GM12878 (cell line): ENCODE data around the gene PRKCE. TPM values are rescaled to one million over a fixed set of nuclear protein-coding genes. Genes with fewer than 3 reads are reported as not detected.

Experiments used
- ATAC-seq: fragments of 200-7000 bp; cut with Tn5 transposase; 3 replicates; pipeline ENCODE4 v1.9.1; 2020; ENCODE audit warnings: mild to moderate bottlenecking, moderate library complexity
- BruUV-seq: library from RNA; stranded (reverse); fragments of 400-500 nt; replicated peaks from 2 replicates; lab custom pipeline; 2021; lab: Mats Ljungman, UMichigan
- CTCF ChIA-PET: fragments of 300-600 bp; sonication (Branson Sonifier 250); formaldehyde crosslinking; extraction: SDS; loops from one replicate; lab custom pipeline; 2021; ENCODE audit warnings: inconsistent platforms; lab: Yijun Ruan, JAX
- POLR2A ChIA-PET: fragments of 350-600 bp; formaldehyde crosslinking; extraction: SDS; loops from one replicate; lab custom pipeline; 2021; ENCODE audit warnings: inconsistent platforms; lab: Charles Lee
- RAD21 ChIA-PET: fragments of 300-600 bp; sonication (Branson Sonifier 250); formaldehyde crosslinking; loops from one replicate; lab custom pipeline; 2023; ENCODE audit warnings: antibody characterized with exemption; ENCODE audit not compliant: unreplicated experiment; lab: Charles Lee
- SMC1A ChIA-PET: fragments of 300-600 bp; sonication (Branson Sonifier 250); formaldehyde crosslinking; loops from one replicate; lab custom pipeline; 2023; ENCODE audit not compliant: unreplicated experiment, uncharacterized antibody; lab: Charles Lee
- DNase-seq: peaks from one replicate; pipeline ENCODE4 v3.0.0-alpha.2; 2011; ENCODE audit warnings: low read depth, low spot score
- FAIRE-seq: peaks from 3 replicates; lab custom pipeline; 2011; peaks lifted over from hg19 to GRCh38; lab: Jason Lieb, UNC
- H2AFZ ChIP-seq: 2 replicates; pipeline ENCODE4 v1.6.0; 2011; ENCODE audit warnings: low read depth, low read length, control low read depth; ENCODE audit not compliant: control insufficient read depth
- H3K27ac ChIP-seq: 2 replicates; pipeline ENCODE4 v1.5.1; 2011; ENCODE audit warnings: control low read depth; ENCODE audit not compliant: control insufficient read depth, insufficient read depth
- H3K27me3 ChIP-seq, 2 experiments: replicated peaks in 1 of 2; 2 replicates each; pipeline versions ENCODE4 v1.6.0 to v1.6.1; 2011; ENCODE audit warnings: low read length in 1 of 2; ENCODE audit not compliant: control insufficient read depth in 2 of 2, insufficient read depth in 2 of 2
- H3K36me3 ChIP-seq, 2 experiments: 2 replicates each; pipeline ENCODE4 v1.5.1; 2011; ENCODE audit warnings: low read length in 1 of 2; ENCODE audit not compliant: control insufficient read depth in 2 of 2, insufficient read depth in 2 of 2
- H3K4me1 ChIP-seq: 2 replicates; pipeline ENCODE4 v1.6.1; 2011; ENCODE audit warnings: mild to moderate bottlenecking, low read length, moderate library complexity, mixed read lengths; ENCODE audit not compliant: control insufficient read depth, insufficient read depth
- H3K4me2 ChIP-seq: 2 replicates; pipeline ENCODE4 v1.6.0; 2011; ENCODE audit warnings: control low read depth; ENCODE audit not compliant: control insufficient read depth, insufficient read depth
- H3K4me3 ChIP-seq: fragments of 200-600 bp; sonication (generic); 2 replicates; pipeline ENCODE4 v1.5.1; 2016
- H3K79me2 ChIP-seq: 2 replicates; pipeline ENCODE4 v1.6.0; 2011; ENCODE audit warnings: low read length; ENCODE audit not compliant: control insufficient read depth, insufficient read depth
- H3K9ac ChIP-seq: 2 replicates; pipeline ENCODE4 v1.8.0; 2011; ENCODE audit warnings: low read length, control low read depth, mixed read lengths; ENCODE audit not compliant: control insufficient read depth, insufficient read depth
- H3K9me3 ChIP-seq: replicated peaks from 3 replicates; pipeline ENCODE4 v1.5.1; 2011; ENCODE audit warnings: mild to moderate bottlenecking, low read length; ENCODE audit not compliant: control insufficient read depth, insufficient read depth
- H4K20me1 ChIP-seq: 2 replicates; pipeline ENCODE4 v1.6.0; 2011; ENCODE audit not compliant: control insufficient read depth, insufficient read depth
- BMI1 ChIP-seq: fragments of 450-650 bp; IDR thresholded peaks from 2 replicates; pipeline ENCODE4 v1.6.1; 2016; ENCODE audit warnings: mild to moderate bottlenecking, moderate library complexity, borderline replicate concordance
- CREB1 ChIP-seq: IDR thresholded peaks from 2 replicates; pipeline ENCODE4 v1.6.1; 2012; ENCODE audit warnings: low read depth, mild to moderate bottlenecking, inconsistent platforms
- ETV6 ChIP-seq, 2 experiments: fragments of 450-650 bp in 1 of 2; IDR thresholded peaks in 1 of 2; conservative IDR thresholded peaks in 1 of 2; 2 replicates each; pipeline ENCODE4 v1.6.1; 2014; ENCODE audit warnings: antibody characterized with exemption in 1 of 2, borderline replicate concordance in 1 of 2, low read depth in 1 of 2, mild to moderate bottlenecking in 1 of 2, moderate library complexity in 1 of 2
- KLF5 ChIP-seq: fragments of 450-650 bp; IDR thresholded peaks from 2 replicates; pipeline ENCODE4 v1.6.1; 2014; ENCODE audit warnings: mild to moderate bottlenecking; ENCODE audit not compliant: partially characterized antibody
- MEF2B ChIP-seq: fragments of 450-650 bp; IDR thresholded peaks from 2 replicates; pipeline ENCODE4 v1.6.1; 2018; ENCODE audit warnings: mild to moderate bottlenecking, moderate library complexity; ENCODE audit not compliant: partially characterized antibody, poor library complexity, severe bottlenecking
- NFXL1 ChIP-seq: fragments of 450-650 bp; IDR thresholded peaks from 2 replicates; pipeline ENCODE4 v1.6.1; 2017; ENCODE audit warnings: antibody characterized with exemption, mild to moderate bottlenecking, borderline replicate concordance
- NKRF ChIP-seq: fragments of 450-650 bp; conservative IDR thresholded peaks from 2 replicates; pipeline ENCODE4 v1.6.1; 2017; ENCODE audit warnings: mild to moderate bottlenecking, moderate library complexity
- PML ChIP-seq: IDR thresholded peaks from 2 replicates; pipeline ENCODE4 v1.6.1; 2012; ENCODE audit warnings: low read length, inconsistent platforms
- POU2F2 ChIP-seq: IDR thresholded peaks from 3 replicates; pipeline ENCODE4 v1.6.1; 2011; ENCODE audit warnings: low read depth, mild to moderate bottlenecking, low read length, borderline replicate concordance
- RELB ChIP-seq: fragments of 450-650 bp; IDR thresholded peaks from 2 replicates; pipeline ENCODE4 v1.6.1; 2017; ENCODE audit warnings: low read depth, mild to moderate bottlenecking, moderate library complexity
- SMAD1 ChIP-seq: fragments of 450-650 bp; IDR thresholded peaks from 2 replicates; pipeline ENCODE4 v1.6.1; 2018; ENCODE audit warnings: mild to moderate bottlenecking, low read depth; ENCODE audit not compliant: partially characterized antibody
- SMARCA5 ChIP-seq: fragments of 450-650 bp; IDR thresholded peaks from 2 replicates; pipeline ENCODE4 v1.6.1; 2017; ENCODE audit warnings: mild to moderate bottlenecking
- SMC3 ChIP-seq: IDR thresholded peaks from 2 replicates; pipeline ENCODE4 v1.6.1; 2011; ENCODE audit warnings: low read length, improper control_type of control experiment, borderline replicate concordance
- SP1 ChIP-seq: IDR thresholded peaks from one replicate; pipeline ENCODE4 v1.6.1; 2011; ENCODE audit warnings: low read depth, low read length
- SREBF1 ChIP-seq: IDR thresholded peaks from 2 replicates; pipeline ENCODE4 v1.6.1; 2012; ENCODE audit warnings: mild to moderate bottlenecking, low read length
- STAT3 ChIP-seq: IDR thresholded peaks from 2 replicates; pipeline ENCODE4 v1.6.1; 2011; ENCODE audit warnings: low read depth, low read length, improper control_type of control experiment
- SUZ12 ChIP-seq: fragments of 200-600 bp; sonication (generic); IDR thresholded peaks from one replicate; pipeline ENCODE4 v1.6.1; 2018; ENCODE audit warnings: antibody characterized with exemption, mild to moderate bottlenecking; ENCODE audit not compliant: unreplicated experiment
- WGBS: methylation state at CpG from one replicate; pipeline ENCODE4 v1.1.6; 2016; ENCODE audit warnings: low lambda C conversion rate; ENCODE audit not compliant: insufficient replicate concordance, insufficient coverage; ENCODE audit errors: missing lambda C conversion rate; 5-methylcytosine and 5-hydroxymethylcytosine counted together
- in situ Hi-C: fragments of 300-500 bp; cut with MboI; formaldehyde crosslinking; loops from 9 replicates; pipeline ENCODE4 v1.14.3; 2018; ENCODE audit warnings: mixed read lengths
- intact Hi-C: fragments of 100-400 bp; cut with micrococcal nuclease; formaldehyde crosslinking; loops from one replicate; pipeline ENCODE4 v1.14.2; 2022; ENCODE audit not compliant: unreplicated experiment
- polyA plus RNA-seq, 11 experiments: library from polyadenylated mRNA; depleted of rRNA in 4 of 11; unstranded in 6 of 11; stranded (reverse) in 5 of 11; fragments of >200 nt; fragmentation: Nextera tagmentation in 4 of 11; fragmentation: Illumina TruSeq in 1 of 11; extraction: Ambion mirVana in 4 of 11; extraction: Trizol in 1 of 11; gene quantifications; 1 replicate in 1 of 11; 2 replicates in 10 of 11; pipeline versions ENCODE4 v1.2.1 to v1.2.3, GENCODE V29; 2011 to 2016; ENCODE audit warnings: inconsistent platforms in 2 of 11, missing spikeins in 2 of 11, low read depth in 1 of 11
- total RNA-seq, 4 experiments: library from RNA; depleted of rRNA in 3 of 4; stranded (reverse); fragments of >200 nt in 3 of 4; fragmentation: Illumina TruSeq in 1 of 4; extraction: Trizol in 1 of 4; gene quantifications; 2 replicates each; pipeline versions ENCODE4 v1.2.1 to v1.2.3, GENCODE V29; 2013 to 2021

The PRKCE gene
- total and polyA plus RNA-seq, 10 of the 15 experiments (the other 5 are each of a cell fraction or from before 2014, with no cell fraction given) = 2.6 to 28.2 (median 11.3) TPM

GRCh38 chr2:45782986-45783385 is 131.5 kb downstream of the PRKCE start:
- H3K4me1 ChIP-seq = peaks cover 16% of the 10 kb centered on the region
- ChIA-PET SMC1A (interaction anchor here (1.0 to 1.8 kb wide), 4 partner anchors 15 to 152 kb away, joined by 3 to 6 read pairs (median 4); no protein-coding TSS in a partner anchor), CTCF (interaction anchor here (0.6 to 5.5 kb wide), 3 partner anchors 57 to 153 kb away, joined by 3 to 28 read pairs (median 3); no protein-coding TSS in a partner anchor), POLR2A (interaction anchor here (1.1 kb wide), 1 partner anchor 24 kb away, joined by 3 read pairs; no protein-coding TSS in a partner anchor), RAD21 (no interaction called here)
- no peak overlapping the region for H3K9ac ChIP-seq
- H3K36me3 ChIP-seq = no peaks in the 10 kb centered on the region
- H4K20me1 ChIP-seq = no peaks in the 10 kb centered on the region
- peaks cover 5% of the 10 kb centered on the region; the same call in 1 of the 2 replicates for H3K79me2 ChIP-seq
- FAIRE-seq = no peak
- no peak overlapping the region for H3K4me3 ChIP-seq
- in situ Hi-C loops (no loop called here), intact Hi-C loops (no loop called here)
- no peak overlapping the region for H2AFZ ChIP-seq
- TF ChIP-seq ETV6 (conservative IDR thresholded peaks at IDR 0.05 in 1 of 2, IDR thresholded peaks at IDR 0.05 in 1 of 2; ENCODE audit: borderline replicate concordance in 1 of 2, low read depth in 1 of 2) (no peak), SMC3 (no peak), SREBF1 (no peak), RELB (no peak), BMI1 (no peak), SUZ12 (no peak), SMARCA5 (no peak), KLF5 (no peak), NKRF (no peak), POU2F2 (no peak), STAT3 (no peak), PML (no peak), SP1 (no peak), CREB1 (no peak), NFXL1 (no peak), MEF2B (no peak), SMAD1 (no peak)
- H3K4me2 ChIP-seq = no peak overlapping the region
- H3K27me3 ChIP-seq = no peaks in the 10 kb centered on the region
- WGBS = 88% methylated on average over 4 of the region's 4 CpGs
- no peak for ATAC-seq
- no TSS peak for BruUV-seq
- no peaks in the 10 kb centered on the region; the same call in 2 of the 3 replicates for H3K9me3 ChIP-seq
- DNase-seq = no peak
- H3K27ac ChIP-seq = no peak overlapping the region
